Nephron progenitor cell (in vitro differentiated cells): Measurements from ENCODE around the gene DPP10.

Experiments used
- DNase-seq: peaks from one replicate; pipeline ENCODE4 v3.0.0; 2021
- H3K27ac Mint-ChIP-seq: 2 replicates; pipeline ENCODE4 v1.8.0; 2021; ENCODE audit warnings: mild to moderate bottlenecking, moderate library complexity, mixed read lengths
- H3K27me3 Mint-ChIP-seq: 2 replicates; pipeline ENCODE4 v1.8.0; 2021; ENCODE audit warnings: mild to moderate bottlenecking, low read depth, mixed read lengths; ENCODE audit not compliant: poor library complexity
- H3K36me3 Mint-ChIP-seq: 2 replicates; pipeline ENCODE4 v1.8.0; 2021; ENCODE audit warnings: low read depth, mixed read lengths
- H3K4me1 Mint-ChIP-seq: 2 replicates; pipeline ENCODE4 v1.8.0; 2021; ENCODE audit warnings: mixed read lengths
- H3K4me3 Mint-ChIP-seq: 2 replicates; pipeline ENCODE4 v1.8.0; 2021; ENCODE audit warnings: mild to moderate bottlenecking, moderate library complexity, mixed read lengths
- H3K9me3 Mint-ChIP-seq: 2 replicates; pipeline ENCODE4 v1.8.0; 2021; ENCODE audit warnings: mild to moderate bottlenecking, moderate library complexity, mixed read lengths
- CTCF ChIP-seq: fragments of 200-600 bp; sonication (generic); IDR thresholded peaks from 2 replicates; pipeline ENCODE4 v1.5.0; 2021; ENCODE audit warnings: antibody characterized with exemption

The DPP10 gene

GRCh38 chr2:115160531-115161080 lies 718.2 kb downstream of the DPP10 start:
- Mint-ChIP-seq H3K9me3 (peaks cover 3% of the 10 kb centered on the region), H3K36me3 (no peaks in the 10 kb centered on the region), H3K4me3 (peak overlapping the region; percentile 90), H3K27me3 (peaks cover 51% of the 10 kb centered on the region), H3K27ac (no peak overlapping the region), H3K4me1 (peaks cover 15% of the 10 kb centered on the region)
- DNase-seq, result no peak
- no peak for TF ChIP-seq CTCF

- H3K9me3 Mint-ChIP-seq, result peaks cover 3% of the 10 kb centered on the region
- no peak overlapping the region for H3K27ac Mint-ChIP-seq
- H3K4me3 Mint-ChIP-seq, result peak overlapping the region; percentile 90
- peaks cover 15% of the 10 kb centered on the region for H3K4me1 Mint-ChIP-seq
- TF ChIP-seq CTCF, result no peak
- H3K36me3 Mint-ChIP-seq, result no peaks in the 10 kb centered on the region
- peaks cover 51% of the 10 kb centered on the region for H3K27me3 Mint-ChIP-seq
- DNase-seq, result peak; percentile 83
Measured at GRCh38 chr2:115161081-115161770, 718.8 kb downstream of the DPP10 start.

DNA sequence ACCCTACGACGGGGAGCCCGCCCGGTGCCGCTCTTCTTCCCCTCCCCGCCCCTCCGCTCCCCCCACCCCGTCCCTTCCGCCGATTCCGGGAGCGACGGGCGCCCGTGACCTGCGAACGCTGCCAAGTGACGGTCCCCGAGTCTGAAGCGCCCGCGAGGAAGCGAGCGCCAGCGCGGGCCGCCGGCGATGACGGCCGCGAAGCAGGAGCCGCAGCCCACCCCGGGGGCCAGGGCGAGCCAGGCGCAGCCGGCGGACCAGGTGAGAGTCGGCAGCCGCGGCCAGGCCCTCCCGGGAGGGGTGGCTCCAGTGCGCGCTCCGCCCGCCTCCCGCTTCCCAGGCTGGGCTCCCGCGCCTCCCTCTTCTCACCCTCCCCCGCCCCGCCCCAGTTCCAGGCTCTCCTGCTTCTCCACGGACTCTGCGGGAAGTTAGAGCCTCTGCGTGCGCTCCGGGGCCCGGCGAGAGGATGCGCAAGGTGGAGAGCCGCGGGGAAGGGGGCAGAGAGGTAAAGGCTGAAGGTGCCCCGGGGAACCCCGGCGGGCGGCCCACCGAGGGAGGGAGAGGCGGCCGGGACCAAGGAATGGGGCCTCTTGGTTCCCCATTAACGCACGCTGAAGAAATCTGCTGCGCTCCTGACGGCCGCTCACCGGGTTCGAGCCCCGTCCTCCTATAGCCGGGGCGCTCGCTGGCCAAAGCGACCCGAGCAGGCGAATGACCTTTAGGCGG lies 719.5 kb downstream of the DPP10 start:
- Mint-ChIP-seq H3K4me1 (peaks cover 15% of the 10 kb centered on the region), H3K27ac (peak overlapping the region; percentile 36), H3K36me3 (no peaks in the 10 kb centered on the region), H3K4me3 (peak overlapping the region; percentile 90), H3K9me3 (peaks cover 3% of the 10 kb centered on the region), H3K27me3 (peaks cover 51% of the 10 kb centered on the region)
- peak; percentile 61 for DNase-seq
- no peak for TF ChIP-seq CTCF

GRCh38 chr2:115162494-115163293 lies 720.3 kb downstream of the DPP10 start:
- Mint-ChIP-seq H3K4me3 (peak overlapping the region; percentile 90), H3K27ac (peak overlapping the region; percentile 36), H3K9me3 (peaks cover 3% of the 10 kb centered on the region), H3K36me3 (no peaks in the 10 kb centered on the region), H3K27me3 (peaks cover 51% of the 10 kb centered on the region), H3K4me1 (peaks cover 15% of the 10 kb centered on the region)
- DNase-seq, result peak; percentile 32
- TF ChIP-seq CTCF, result no peak

DNA sequence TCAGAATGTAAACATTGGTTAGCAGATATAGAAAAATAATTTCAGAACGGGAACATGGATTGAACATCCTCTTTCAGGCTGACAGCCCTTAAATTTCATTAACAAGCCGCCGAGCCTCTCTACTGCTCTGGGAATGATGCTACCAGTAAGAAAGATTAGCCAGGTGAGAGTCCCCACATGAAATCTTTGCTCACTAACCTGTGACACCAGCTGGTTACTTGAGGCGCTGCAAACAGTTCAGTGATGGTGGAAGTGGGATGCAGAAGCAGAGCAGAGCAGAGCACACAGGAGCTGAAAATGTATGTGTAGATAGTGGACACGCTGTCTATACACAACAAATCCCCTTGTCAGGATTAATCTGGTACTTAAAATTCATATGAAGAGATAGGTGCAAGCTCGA lies 721.1 kb downstream of the DPP10 start:
- Mint-ChIP-seq H3K4me3 (peak overlapping the region; percentile 90), H3K4me1 (peaks cover 15% of the 10 kb centered on the region), H3K9me3 (peaks cover 3% of the 10 kb centered on the region), H3K36me3 (no peaks in the 10 kb centered on the region), H3K27me3 (peaks cover 48% of the 10 kb centered on the region), H3K27ac (no peak overlapping the region)
- no peak for TF ChIP-seq CTCF
- peak; percentile 3 for DNase-seq
